ENCODE results near the gene REEP3. TPM values are rescaled to one million over a fixed set of nuclear protein-coding genes. Genes with fewer than 3 reads are reported as not detected.

REEP3 gene
- polyA plus RNA-seq, 1 donor from 2014 or later = 6.9 TPM

DNA sequence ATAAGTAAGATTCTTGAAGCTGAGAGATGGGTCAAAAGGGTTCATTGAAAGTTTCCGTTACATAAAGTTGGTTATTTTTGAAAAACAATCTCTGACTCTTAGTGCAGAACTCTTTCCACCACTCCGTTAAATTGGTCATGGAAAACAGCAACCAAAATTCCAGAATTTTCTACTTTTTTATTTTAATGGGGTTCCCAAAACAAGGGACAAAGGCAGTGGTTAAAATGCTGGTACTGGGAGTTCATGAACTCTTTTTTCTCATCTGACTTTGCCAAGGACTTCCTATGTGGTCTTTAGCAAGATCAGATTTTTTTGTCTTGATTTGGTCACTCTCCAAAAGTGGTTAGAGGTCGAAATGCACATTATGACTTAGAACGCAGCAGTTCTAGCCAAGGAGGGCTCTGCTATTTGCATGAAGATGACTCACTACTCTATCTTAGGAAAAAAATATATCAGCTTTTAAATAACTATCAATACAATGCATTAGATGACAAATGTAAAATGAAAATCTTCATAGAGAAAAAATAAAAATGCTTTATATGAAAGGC is 145.7 kb downstream of the REEP3 start:
- Histone ChIP-seq H3K4me3 (ENCODE audit: low read length) (no peak overlapping the region), H3F3A (ENCODE audit: insufficient read depth, low read length, poor library complexity, severe bottlenecking) (no peaks in the 10 kb centered on the region), H3K9ac (ENCODE audit: low read length) (no peak overlapping the region), H2AFZ (ENCODE audit: low read depth, low read length) (no peak overlapping the region), H3K9me3 (ENCODE audit: low read length) (no peaks in the 10 kb centered on the region), H3K36me3 (ENCODE audit: insufficient read depth, low read length) (no peaks in the 10 kb centered on the region), H3K27me3 (ENCODE audit: insufficient read depth, low read depth, low read length) (no peaks in the 10 kb centered on the region), H4K20me1 (ENCODE audit: insufficient read depth) (no peaks in the 10 kb centered on the region), H3K9me2 (ENCODE audit: insufficient read depth, low read length) (no peaks in the 10 kb centered on the region), H3K4me2 (ENCODE audit: low read length) (no peak overlapping the region), H3K27ac (ENCODE audit: low read length) (no peak overlapping the region), H3K79me2 (replicated peaks; ENCODE audit: insufficient read depth, low read length) (no peaks in the 10 kb centered on the region)
- TF ChIP-seq EZH2 (IDR thresholded peaks at IDR 0.05; ENCODE audit: borderline replicate concordance, insufficient read depth, low read length, poor library complexity, severe bottlenecking) (no peak), EP300 (conservative IDR thresholded peaks at IDR 0.05; ENCODE audit: poor library complexity, severe bottlenecking) (no peak), RAD21 (conservative IDR thresholded peaks at IDR 0.05) (no peak), SMC3 (conservative IDR thresholded peaks at IDR 0.05; ENCODE audit: poor library complexity) (no peak), MXI1 (conservative IDR thresholded peaks at IDR 0.05; ENCODE audit: poor library complexity, severe bottlenecking) (no peak), TAF1 (IDR thresholded peaks at IDR 0.05; ENCODE audit: low read depth) (no peak), POLR2AphosphoS5 (IDR thresholded peaks at IDR 0.05) (no peak)
- TF ChIP-seq, protein P1, sequence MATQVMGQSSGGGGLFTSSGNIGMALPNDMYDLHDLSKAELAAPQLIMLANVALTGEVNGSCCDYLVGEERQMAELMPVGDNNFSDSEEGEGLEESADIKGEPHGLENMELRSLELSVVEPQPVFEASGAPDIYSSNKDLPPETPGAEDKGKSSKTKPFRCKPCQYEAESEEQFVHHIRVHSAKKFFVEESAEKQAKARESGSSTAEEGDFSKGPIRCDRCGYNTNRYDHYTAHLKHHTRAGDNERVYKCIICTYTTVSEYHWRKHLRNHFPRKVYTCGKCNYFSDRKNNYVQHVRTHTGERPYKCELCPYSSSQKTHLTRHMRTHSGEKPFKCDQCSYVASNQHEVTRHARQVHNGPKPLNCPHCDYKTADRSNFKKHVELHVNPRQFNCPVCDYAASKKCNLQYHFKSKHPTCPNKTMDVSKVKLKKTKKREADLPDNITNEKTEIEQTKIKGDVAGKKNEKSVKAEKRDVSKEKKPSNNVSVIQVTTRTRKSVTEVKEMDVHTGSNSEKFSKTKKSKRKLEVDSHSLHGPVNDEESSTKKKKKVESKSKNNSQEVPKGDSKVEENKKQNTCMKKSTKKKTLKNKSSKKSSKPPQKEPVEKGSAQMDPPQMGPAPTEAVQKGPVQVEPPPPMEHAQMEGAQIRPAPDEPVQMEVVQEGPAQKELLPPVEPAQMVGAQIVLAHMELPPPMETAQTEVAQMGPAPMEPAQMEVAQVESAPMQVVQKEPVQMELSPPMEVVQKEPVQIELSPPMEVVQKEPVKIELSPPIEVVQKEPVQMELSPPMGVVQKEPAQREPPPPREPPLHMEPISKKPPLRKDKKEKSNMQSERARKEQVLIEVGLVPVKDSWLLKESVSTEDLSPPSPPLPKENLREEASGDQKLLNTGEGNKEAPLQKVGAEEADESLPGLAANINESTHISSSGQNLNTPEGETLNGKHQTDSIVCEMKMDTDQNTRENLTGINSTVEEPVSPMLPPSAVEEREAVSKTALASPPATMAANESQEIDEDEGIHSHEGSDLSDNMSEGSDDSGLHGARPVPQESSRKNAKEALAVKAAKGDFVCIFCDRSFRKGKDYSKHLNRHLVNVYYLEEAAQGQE (IDR thresholded peaks at IDR 0.05; ENCODE audit: borderline replicate concordance) = no peak
- TF ChIP-seq, protein P2, sequence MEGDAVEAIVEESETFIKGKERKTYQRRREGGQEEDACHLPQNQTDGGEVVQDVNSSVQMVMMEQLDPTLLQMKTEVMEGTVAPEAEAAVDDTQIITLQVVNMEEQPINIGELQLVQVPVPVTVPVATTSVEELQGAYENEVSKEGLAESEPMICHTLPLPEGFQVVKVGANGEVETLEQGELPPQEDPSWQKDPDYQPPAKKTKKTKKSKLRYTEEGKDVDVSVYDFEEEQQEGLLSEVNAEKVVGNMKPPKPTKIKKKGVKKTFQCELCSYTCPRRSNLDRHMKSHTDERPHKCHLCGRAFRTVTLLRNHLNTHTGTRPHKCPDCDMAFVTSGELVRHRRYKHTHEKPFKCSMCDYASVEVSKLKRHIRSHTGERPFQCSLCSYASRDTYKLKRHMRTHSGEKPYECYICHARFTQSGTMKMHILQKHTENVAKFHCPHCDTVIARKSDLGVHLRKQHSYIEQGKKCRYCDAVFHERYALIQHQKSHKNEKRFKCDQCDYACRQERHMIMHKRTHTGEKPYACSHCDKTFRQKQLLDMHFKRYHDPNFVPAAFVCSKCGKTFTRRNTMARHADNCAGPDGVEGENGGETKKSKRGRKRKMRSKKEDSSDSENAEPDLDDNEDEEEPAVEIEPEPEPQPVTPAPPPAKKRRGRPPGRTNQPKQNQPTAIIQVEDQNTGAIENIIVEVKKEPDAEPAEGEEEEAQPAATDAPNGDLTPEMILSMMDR (IDR thresholded peaks at IDR 0.05; ENCODE audit: poor library complexity, severe bottlenecking) = no peak

- Histone ChIP-seq H2AFZ (ENCODE audit: low read depth, low read length) (no peak overlapping the region), H3K27ac (ENCODE audit: low read length) (no peak overlapping the region), H3K9me2 (ENCODE audit: insufficient read depth, low read length) (no peaks in the 10 kb centered on the region), H3K4me2 (ENCODE audit: low read length) (no peak overlapping the region), H3K9me3 (ENCODE audit: low read length) (no peaks in the 10 kb centered on the region), H3F3A (ENCODE audit: insufficient read depth, low read length, poor library complexity, severe bottlenecking) (no peaks in the 10 kb centered on the region), H3K9ac (ENCODE audit: low read length) (no peak overlapping the region), H4K20me1 (ENCODE audit: insufficient read depth) (no peaks in the 10 kb centered on the region), H3K27me3 (ENCODE audit: insufficient read depth, low read depth, low read length) (no peaks in the 10 kb centered on the region), H3K79me2 (replicated peaks; ENCODE audit: insufficient read depth, low read length) (no peaks in the 10 kb centered on the region), H3K36me3 (ENCODE audit: insufficient read depth, low read length) (no peaks in the 10 kb centered on the region), H3K4me3 (ENCODE audit: low read length) (no peak overlapping the region)
- TF ChIP-seq POLR2AphosphoS5 (IDR thresholded peaks at IDR 0.05) (no peak), RAD21 (conservative IDR thresholded peaks at IDR 0.05) (no peak), EP300 (conservative IDR thresholded peaks at IDR 0.05; ENCODE audit: poor library complexity, severe bottlenecking) (no peak), SMC3 (conservative IDR thresholded peaks at IDR 0.05; ENCODE audit: poor library complexity) (no peak), TAF1 (IDR thresholded peaks at IDR 0.05; ENCODE audit: low read depth) (no peak), MXI1 (conservative IDR thresholded peaks at IDR 0.05; ENCODE audit: poor library complexity, severe bottlenecking) (no peak), EZH2 (IDR thresholded peaks at IDR 0.05; ENCODE audit: borderline replicate concordance, insufficient read depth, low read length, poor library complexity, severe bottlenecking) (no peak)
- TF ChIP-seq, protein P2 (IDR thresholded peaks at IDR 0.05; ENCODE audit: poor library complexity, severe bottlenecking) = no peak
- TF ChIP-seq, protein P1 (IDR thresholded peaks at IDR 0.05; ENCODE audit: borderline replicate concordance) = no peak
Observed at GRCh38 chr10:63667596-63668480, 146.6 kb downstream of the REEP3 start.
